HCT116 (cell line): ENCODE results near the gene NFAT5. TPM values are rescaled to one million over a fixed set of nuclear protein-coding genes. Genes with fewer than 3 reads are reported as not detected.

ENCODE experiments used
- ATAC-seq: fragments of 200-7000 bp; cut with Tn5 transposase; 2 replicates; pipeline ENCODE4 v1.9.1; 2020; ENCODE audit warnings: mild to moderate bottlenecking, moderate library complexity
- BruUV-seq: library from RNA; stranded (reverse); fragments of 400-500 nt; replicated peaks from 2 replicates; lab custom pipeline; 2021; lab: Mats Ljungman, UMichigan
- CTCF ChIA-PET: fragments of 300-600 bp; sonication (Branson Sonifier 250); formaldehyde crosslinking; loops from one replicate; lab custom pipeline; 2021; ENCODE audit warnings: antibody characterized with exemption; lab: Charles Lee
- POLR2A ChIA-PET: fragments of 300-600, 350-600 bp; sonication (Branson Sonifier 250); formaldehyde crosslinking; loops from one replicate; lab custom pipeline; 2021; ENCODE audit warnings: antibody characterized with exemption; lab: Charles Lee
- RAD21 ChIA-PET, 2 experiments: fragments of 300-600 bp; sonication (Branson Sonifier 250); formaldehyde crosslinking; loops; one replicate each; lab custom pipeline; 2023; ENCODE audit warnings: low total read pairs in 2 of 2; ENCODE audit not compliant: uncharacterized antibody in 2 of 2, unreplicated experiment in 2 of 2, low non-redundant PET in 1 of 2; lab: Charles Lee
- DNase-seq: peaks from one replicate; pipeline ENCODE4 v3.0.0-alpha.2; 2010; ENCODE audit warnings: low read depth, low spot score
- H2AFZ ChIP-seq: fragments of 200-600 bp; shearing (Covaris generic), sonication (generic); 2 replicates; pipeline ENCODE4 v1.6.1; 2017; ENCODE audit warnings: low read depth, mixed run types, mixed read lengths, antibody characterized with exemption, low read length; ENCODE audit not compliant: poor library complexity, severe bottlenecking
- H3K27ac ChIP-seq: 2 replicates; pipeline ENCODE4 v1.5.1; 2012; ENCODE audit warnings: low read depth, low read length
- H3K27me3 ChIP-seq: fragments of 200-600 bp; sonication (generic); 2 replicates; pipeline ENCODE4 v1.6.1; 2016; ENCODE audit warnings: mixed run types, low read length, mixed read lengths; ENCODE audit not compliant: insufficient read depth
- H3K36me3 ChIP-seq, 2 experiments: fragments of 200-500 bp in 1 of 2; fragments of 200-600 bp in 1 of 2; sonication (Bioruptor generic) in 1 of 2; sonication (generic) in 1 of 2; 2 replicates each; pipeline versions ENCODE4 v1.5.1 to v1.6.1; 2014 to 2016; ENCODE audit warnings: low read length in 2 of 2, inconsistent platforms in 1 of 2, mixed read lengths in 1 of 2, mixed run types in 1 of 2; ENCODE audit not compliant: insufficient read depth in 2 of 2, control insufficient read depth in 1 of 2
- H3K4me1 ChIP-seq, 2 experiments: fragments of 200-600 bp in 1 of 2; sonication (generic) in 1 of 2; 2 replicates each; pipeline versions ENCODE4 v1.5.1 to v1.6.1; 2012 to 2017; ENCODE audit warnings: low read length in 2 of 2, inconsistent platforms in 1 of 2, mild to moderate bottlenecking in 1 of 2, mixed read lengths in 1 of 2, mixed run types in 1 of 2, moderate library complexity in 1 of 2; ENCODE audit not compliant: insufficient read depth in 2 of 2, control insufficient read depth in 1 of 2
- H3K4me2 ChIP-seq: fragments of 200-600 bp; sonication (generic); 2 replicates; pipeline ENCODE4 v1.6.1; 2017; ENCODE audit warnings: mixed run types, low read length, mixed read lengths
- H3K4me3 ChIP-seq, 2 experiments: fragments of 200-600 bp in 1 of 2; sonication (generic) in 1 of 2; replicated peaks in 1 of 2; 2 replicates each; pipeline ENCODE4 v1.5.1; 2011 to 2016; ENCODE audit warnings: low read length in 2 of 2, control low read depth in 1 of 2, low read depth in 1 of 2, mild to moderate bottlenecking in 1 of 2, mixed read lengths in 1 of 2, mixed run types in 1 of 2
- H3K79me2 ChIP-seq: fragments of 200-600 bp; sonication (generic); 2 replicates; pipeline ENCODE4 v1.6.1; 2017; ENCODE audit warnings: mild to moderate bottlenecking, mixed run types, low read length, moderate library complexity, mixed read lengths; ENCODE audit not compliant: insufficient read depth
- H3K9ac ChIP-seq: fragments of 200-600 bp; sonication (generic); 2 replicates; pipeline ENCODE4 v1.6.1; 2016; ENCODE audit warnings: low read length, mixed read lengths
- H3K9me2 ChIP-seq: fragments of 200-600 bp; sonication (generic), shearing (Covaris generic); 2 replicates; pipeline ENCODE4 v1.6.1; 2017; ENCODE audit warnings: mixed run types, mild to moderate bottlenecking, moderate library complexity; ENCODE audit not compliant: insufficient read depth
- H3K9me3 ChIP-seq, 2 experiments: fragments of 200-500 bp in 1 of 2; fragments of 200-600 bp in 1 of 2; sonication (Bioruptor generic) in 1 of 2; sonication (generic) in 1 of 2; 2 replicates each; pipeline ENCODE4 v1.6.1; 2014 to 2017; ENCODE audit warnings: low read length in 2 of 2, mixed read lengths in 2 of 2, inconsistent platforms in 1 of 2, low read depth in 1 of 2, mild to moderate bottlenecking in 1 of 2, mixed run types in 1 of 2, moderate library complexity in 1 of 2; ENCODE audit not compliant: control insufficient read depth in 1 of 2, insufficient read depth in 1 of 2
- H4K20me1 ChIP-seq: fragments of 200-600 bp; sonication (generic), shearing (Covaris generic); 2 replicates; pipeline ENCODE4 v1.6.1; 2017; ENCODE audit warnings: mixed run types, mild to moderate bottlenecking, moderate library complexity; ENCODE audit not compliant: insufficient read depth
- CBX3 ChIP-seq: IDR thresholded peaks from 2 replicates; pipeline ENCODE4 v1.6.1; 2012; ENCODE audit warnings: low read depth
- CEBPB ChIP-seq: IDR thresholded peaks from 2 replicates; pipeline ENCODE4 v1.6.1; 2012; ENCODE audit warnings: low read depth
- ELF1 ChIP-seq: IDR thresholded peaks from 2 replicates; pipeline ENCODE4 v1.6.1; 2012; ENCODE audit warnings: low read depth, borderline replicate concordance
- EZH2 ChIP-seq: fragments of 200-600 bp; sonication (generic); IDR thresholded peaks from 2 replicates; pipeline ENCODE4 v1.6.1; 2017; ENCODE audit warnings: antibody characterized with exemption, mixed run types
- EZH2phosphoT487 ChIP-seq: fragments of 200-600 bp; IDR thresholded peaks from 2 replicates; pipeline ENCODE4 v1.6.1; 2018; ENCODE audit warnings: antibody characterized with exemption, borderline replicate concordance
- JUND ChIP-seq: IDR thresholded peaks from 2 replicates; pipeline ENCODE4 v1.6.1; 2012
- POLR2A ChIP-seq: IDR thresholded peaks from 2 replicates; pipeline ENCODE4 v1.7.0; 2011; ENCODE audit warnings: borderline replicate concordance; ENCODE audit not compliant: insufficient read depth, insufficient read length; ENCODE audit errors: extremely low read depth
- POLR2AphosphoS5 ChIP-seq: IDR thresholded peaks from 2 replicates; pipeline ENCODE4 v1.6.1; 2011; ENCODE audit warnings: mild to moderate bottlenecking, low read depth, low read length, moderate library complexity
- REST ChIP-seq: IDR thresholded peaks from 2 replicates; pipeline ENCODE4 v1.6.1; 2012; ENCODE audit warnings: low read depth
- SIN3A ChIP-seq: IDR thresholded peaks from 2 replicates; pipeline ENCODE4 v1.6.1; 2012; ENCODE audit warnings: low read depth
- ZNF274 ChIP-seq: fragments of 200-500 bp; sonication (Bioruptor generic); IDR thresholded peaks from 2 replicates; pipeline ENCODE4 v1.6.1; 2014; ENCODE audit warnings: mild to moderate bottlenecking, low read depth, low read length, inconsistent platforms
- intact Hi-C: fragments of 100-400 bp; cut with micrococcal nuclease; formaldehyde crosslinking; loops from 2 replicates; pipeline ENCODE4 v1.10.0; 2022
- total RNA-seq: library from RNA; stranded (reverse); gene quantifications from one replicate; pipeline ENCODE4 v1.2.1, GENCODE V29; 2021; ENCODE audit not compliant: unreplicated experiment
- TF ChIP-seq, protein P1 (sequence below): IDR thresholded peaks from 2 replicates; pipeline ENCODE4 v1.6.1; 2012
- TF ChIP-seq, protein P2 (sequence below), 3 experiments: fragments of 200-600 bp in 1 of 3; sonication (generic) in 1 of 3; IDR thresholded peaks in 2 of 3; conservative IDR thresholded peaks in 1 of 3; 2 replicates each; pipeline ENCODE4 v1.5.1; 2012 to 2017; ENCODE audit warnings: low read depth in 2 of 3, low read length in 2 of 3, antibody characterized with exemption in 1 of 3, borderline replicate concordance in 1 of 3, control low read depth in 1 of 3, mild to moderate bottlenecking in 1 of 3, mixed read lengths in 1 of 3, mixed run types in 1 of 3, moderate library complexity in 1 of 3; ENCODE audit not compliant: insufficient read depth in 1 of 3
- TF ChIP-seq, protein P3 (sequence below): IDR thresholded peaks from 2 replicates; pipeline ENCODE4 v1.6.1; 2012
- TF ChIP-seq, protein P4 (sequence below): IDR thresholded peaks from 2 replicates; pipeline ENCODE4 v1.6.1; 2011; ENCODE audit warnings: mild to moderate bottlenecking, low read length, moderate library complexity; ENCODE audit not compliant: insufficient replicate concordance; ENCODE audit errors: extremely low read depth

NFAT5 gene
- total RNA-seq, 1 experiment from 2014 or later, result 67.4 TPM

GRCh38 chr16:69717066-69717465 lies 151.3 kb downstream of the NFAT5 start:
- no peak overlapping the region for H2AFZ ChIP-seq
- DNase-seq, result no peak
- intact Hi-C loops, result no loop called here
- no peak overlapping the region for H3K27ac ChIP-seq
- H3K79me2 ChIP-seq, result peaks cover 42% of the 10 kb centered on the region
- H3K4me2 ChIP-seq, result no peak overlapping the region
- ATAC-seq, result no peak
- H3K4me1 ChIP-seq, result peaks cover 11 to 21% of the 10 kb centered on the region in 2 experiments
- no peaks in the 10 kb centered on the region for H3K27me3 ChIP-seq
- H3K9me3 ChIP-seq, result no peaks in the 10 kb centered on the region
- no TSS peak for BruUV-seq
- no peaks in the 10 kb centered on the region for H3K9me2 ChIP-seq
- POLR2A ChIA-PET, result interaction anchor here (0.7 to 1.3 kb wide), 2 partner anchors 9 to 313 kb away, joined by 3 read pairs; partner anchors contain the start of gene NQO1
- CTCF ChIA-PET, result no interaction called here
- H3K4me3 ChIP-seq, result no peak overlapping the region
- TF ChIP-seq, protein P1, sequence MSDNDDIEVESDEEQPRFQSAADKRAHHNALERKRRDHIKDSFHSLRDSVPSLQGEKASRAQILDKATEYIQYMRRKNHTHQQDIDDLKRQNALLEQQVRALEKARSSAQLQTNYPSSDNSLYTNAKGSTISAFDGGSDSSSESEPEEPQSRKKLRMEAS, result no peak
- no peak for TF ChIP-seq EZH2
- no peak for TF ChIP-seq CBX3
- no peak for TF ChIP-seq SIN3A
- TF ChIP-seq CEBPB, result no peak
- TF ChIP-seq POLR2A, result no peak
- TF ChIP-seq, protein P2, sequence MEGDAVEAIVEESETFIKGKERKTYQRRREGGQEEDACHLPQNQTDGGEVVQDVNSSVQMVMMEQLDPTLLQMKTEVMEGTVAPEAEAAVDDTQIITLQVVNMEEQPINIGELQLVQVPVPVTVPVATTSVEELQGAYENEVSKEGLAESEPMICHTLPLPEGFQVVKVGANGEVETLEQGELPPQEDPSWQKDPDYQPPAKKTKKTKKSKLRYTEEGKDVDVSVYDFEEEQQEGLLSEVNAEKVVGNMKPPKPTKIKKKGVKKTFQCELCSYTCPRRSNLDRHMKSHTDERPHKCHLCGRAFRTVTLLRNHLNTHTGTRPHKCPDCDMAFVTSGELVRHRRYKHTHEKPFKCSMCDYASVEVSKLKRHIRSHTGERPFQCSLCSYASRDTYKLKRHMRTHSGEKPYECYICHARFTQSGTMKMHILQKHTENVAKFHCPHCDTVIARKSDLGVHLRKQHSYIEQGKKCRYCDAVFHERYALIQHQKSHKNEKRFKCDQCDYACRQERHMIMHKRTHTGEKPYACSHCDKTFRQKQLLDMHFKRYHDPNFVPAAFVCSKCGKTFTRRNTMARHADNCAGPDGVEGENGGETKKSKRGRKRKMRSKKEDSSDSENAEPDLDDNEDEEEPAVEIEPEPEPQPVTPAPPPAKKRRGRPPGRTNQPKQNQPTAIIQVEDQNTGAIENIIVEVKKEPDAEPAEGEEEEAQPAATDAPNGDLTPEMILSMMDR (IDR thresholded peaks at IDR 0.05 in 2 of 3, conservative IDR thresholded peaks at IDR 0.05 in 1 of 3; ENCODE audit: borderline replicate concordance in 1 of 3, insufficient read depth in 1 of 3, low read depth in 2 of 3, low read length in 2 of 3), result no peak
- TF ChIP-seq EZH2phosphoT487, result no peak
- no peak for TF ChIP-seq ZNF274
- TF ChIP-seq JUND, result no peak
- TF ChIP-seq, protein P3, sequence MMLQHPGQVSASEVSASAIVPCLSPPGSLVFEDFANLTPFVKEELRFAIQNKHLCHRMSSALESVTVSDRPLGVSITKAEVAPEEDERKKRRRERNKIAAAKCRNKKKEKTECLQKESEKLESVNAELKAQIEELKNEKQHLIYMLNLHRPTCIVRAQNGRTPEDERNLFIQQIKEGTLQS, result no peak
- TF ChIP-seq, protein P4, sequence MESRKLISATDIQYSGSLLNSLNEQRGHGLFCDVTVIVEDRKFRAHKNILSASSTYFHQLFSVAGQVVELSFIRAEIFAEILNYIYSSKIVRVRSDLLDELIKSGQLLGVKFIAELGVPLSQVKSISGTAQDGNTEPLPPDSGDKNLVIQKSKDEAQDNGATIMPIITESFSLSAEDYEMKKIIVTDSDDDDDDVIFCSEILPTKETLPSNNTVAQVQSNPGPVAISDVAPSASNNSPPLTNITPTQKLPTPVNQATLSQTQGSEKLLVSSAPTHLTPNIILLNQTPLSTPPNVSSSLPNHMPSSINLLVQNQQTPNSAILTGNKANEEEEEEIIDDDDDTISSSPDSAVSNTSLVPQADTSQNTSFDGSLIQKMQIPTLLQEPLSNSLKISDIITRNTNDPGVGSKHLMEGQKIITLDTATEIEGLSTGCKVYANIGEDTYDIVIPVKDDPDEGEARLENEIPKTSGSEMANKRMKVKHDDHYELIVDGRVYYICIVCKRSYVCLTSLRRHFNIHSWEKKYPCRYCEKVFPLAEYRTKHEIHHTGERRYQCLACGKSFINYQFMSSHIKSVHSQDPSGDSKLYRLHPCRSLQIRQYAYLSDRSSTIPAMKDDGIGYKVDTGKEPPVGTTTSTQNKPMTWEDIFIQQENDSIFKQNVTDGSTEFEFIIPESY, result no peak
- no peak for TF ChIP-seq POLR2AphosphoS5
- no peak for TF ChIP-seq REST
- TF ChIP-seq ELF1, result no peak
- no peak overlapping the region for H3K9ac ChIP-seq
- RAD21 ChIA-PET, result no interaction called here
- peaks cover 37 to 49% of the 10 kb centered on the region in 2 experiments; a peak in 3 of 4 replicates for H3K36me3 ChIP-seq
- H4K20me1 ChIP-seq, result no peaks in the 10 kb centered on the region
